M059J (cell line): Measurements from ENCODE around the gene ZBTB21. TPM values are rescaled to one million over a fixed set of nuclear protein-coding genes. Genes with fewer than 3 reads are reported as not detected.
A peak's percentile ranks its signal among the peaks of the same experiment; 100 is the strongest.
"Not testable (repeated sequence)": the region's sequence is repeated elsewhere in the genome, so short reads cannot be mapped to it uniquely, and the experiment has no call there.

Experiments
- DNase-seq: peaks from one replicate; pipeline ENCODE4 v3.0.0-alpha.2; 2012; ENCODE audit warnings: low read depth
- total RNA-seq: library from RNA; depleted of rRNA; stranded (reverse); fragments of >200 nt; shearing (Covaris generic); gene quantifications from 2 replicates; pipeline ENCODE4 v1.2.3, GENCODE V29; 2014; rRNA removed

ZBTB21 gene
- total RNA-seq, 1 experiment from 2014 or later, result 18.4 TPM

DNA sequence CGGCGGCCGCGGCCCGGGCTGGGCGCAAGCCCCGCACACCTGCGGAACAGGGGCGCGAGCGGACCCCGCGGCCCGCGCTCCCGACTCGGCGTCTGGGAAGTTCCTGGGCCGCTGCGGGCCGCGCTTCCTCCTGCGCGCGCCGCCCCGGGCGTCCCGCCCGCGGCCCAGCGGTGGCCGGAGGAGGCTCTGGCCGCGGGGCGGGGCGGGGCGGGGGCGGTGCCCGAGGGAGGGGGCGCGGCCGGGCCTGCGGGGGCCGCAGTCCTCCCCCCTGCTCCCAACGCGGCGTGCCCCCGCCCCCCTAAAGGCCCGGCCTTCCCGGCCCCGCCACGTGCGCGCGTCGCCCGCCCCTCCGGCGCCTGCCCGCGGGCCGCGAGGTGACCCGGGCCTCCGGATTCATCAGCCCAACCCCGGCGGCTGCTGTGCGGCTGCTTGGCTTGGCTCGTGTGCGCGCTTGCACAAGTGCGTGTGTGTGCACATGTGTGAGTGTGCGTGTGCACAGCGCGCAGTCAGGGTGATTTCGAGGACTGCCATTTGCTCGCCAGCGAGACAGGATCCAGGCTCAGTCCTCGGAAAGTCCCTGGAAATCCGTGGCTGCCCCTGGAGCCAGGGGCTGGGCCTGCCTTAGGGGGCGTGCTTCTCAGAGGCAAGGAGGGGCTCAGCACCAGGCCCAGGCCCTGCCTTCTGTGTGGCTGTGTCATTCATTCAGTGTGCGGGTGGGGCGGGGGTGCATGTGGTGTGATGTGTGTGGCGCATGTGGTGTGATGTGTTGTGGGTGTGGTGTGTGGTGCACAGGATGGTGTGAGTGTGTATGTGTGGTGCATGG is 56.1 kb downstream of the ZBTB21 start, which contains the start of gene C2CD2:
Gene C2CD2, minus strand, starts transcription at position 188 of the 823 bp plus-strand sequence. CDS start 370 bp downstream, outside the sequence.
- peak; percentile 71 for DNase-seq

DNA sequence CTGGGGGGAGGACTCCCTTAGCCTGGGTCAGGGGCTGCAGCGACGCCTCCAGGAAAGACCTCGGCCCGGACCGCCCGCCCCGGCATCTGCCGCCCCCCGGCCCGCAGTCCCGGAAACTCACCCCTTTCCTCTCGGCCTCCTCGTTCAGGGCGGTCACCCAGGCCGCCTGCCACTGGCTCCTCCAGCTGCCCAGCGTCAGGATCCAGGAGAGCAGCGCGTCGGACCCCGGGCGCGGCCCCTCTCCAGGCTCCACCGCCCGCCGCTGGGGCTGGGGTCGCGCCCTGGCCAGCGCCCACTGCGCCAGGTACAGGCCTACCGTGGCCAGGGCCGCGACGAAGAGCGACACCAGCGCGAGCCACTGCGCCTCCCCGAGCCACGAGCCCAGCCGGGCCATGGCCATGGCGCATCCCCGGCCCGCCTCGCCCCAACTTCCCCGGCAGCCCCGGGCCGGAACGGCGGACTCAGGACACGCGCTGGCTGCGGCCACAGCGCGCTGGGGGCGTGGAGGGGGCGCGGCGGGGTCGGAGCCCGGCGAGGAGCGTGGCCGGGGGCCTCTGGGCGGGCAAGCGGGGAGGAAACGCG is 56.8 kb downstream of the ZBTB21 start:
- DNase-seq, result peak; percentile 37

DNA sequence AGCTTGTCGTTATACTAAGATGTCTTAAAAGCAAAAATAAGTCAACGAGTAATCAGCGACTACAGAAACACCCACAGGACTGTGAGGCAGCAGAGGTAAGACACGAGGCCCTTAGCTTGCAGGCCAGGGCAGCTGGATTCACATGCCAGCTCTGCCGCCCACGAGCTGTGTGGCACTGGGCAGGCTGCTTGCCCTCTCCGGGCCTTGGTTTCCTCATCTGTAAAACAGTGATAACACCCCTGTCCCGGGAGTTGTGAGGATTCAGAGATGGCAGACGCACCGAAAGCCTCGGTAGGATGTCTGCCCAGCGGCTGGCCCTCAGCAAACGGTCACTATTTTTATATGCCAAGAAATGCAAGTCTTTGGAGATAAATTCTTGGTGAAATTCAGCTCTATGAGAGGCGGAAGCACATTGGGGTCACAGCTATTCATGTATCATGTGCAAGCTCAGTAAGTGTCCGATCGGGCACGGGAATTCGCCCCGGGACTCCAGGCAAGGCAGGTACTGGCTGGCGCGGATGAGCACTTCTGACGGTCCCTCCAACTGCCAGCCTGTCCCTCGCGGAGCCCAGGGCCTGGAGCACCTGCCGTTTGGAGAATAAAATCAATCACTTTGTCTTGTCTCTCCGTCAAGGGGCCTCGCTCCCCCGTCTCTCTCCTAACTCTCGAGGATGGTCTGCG is 57.5 kb downstream of the ZBTB21 start:
- DNase-seq, result no peak

DNA sequence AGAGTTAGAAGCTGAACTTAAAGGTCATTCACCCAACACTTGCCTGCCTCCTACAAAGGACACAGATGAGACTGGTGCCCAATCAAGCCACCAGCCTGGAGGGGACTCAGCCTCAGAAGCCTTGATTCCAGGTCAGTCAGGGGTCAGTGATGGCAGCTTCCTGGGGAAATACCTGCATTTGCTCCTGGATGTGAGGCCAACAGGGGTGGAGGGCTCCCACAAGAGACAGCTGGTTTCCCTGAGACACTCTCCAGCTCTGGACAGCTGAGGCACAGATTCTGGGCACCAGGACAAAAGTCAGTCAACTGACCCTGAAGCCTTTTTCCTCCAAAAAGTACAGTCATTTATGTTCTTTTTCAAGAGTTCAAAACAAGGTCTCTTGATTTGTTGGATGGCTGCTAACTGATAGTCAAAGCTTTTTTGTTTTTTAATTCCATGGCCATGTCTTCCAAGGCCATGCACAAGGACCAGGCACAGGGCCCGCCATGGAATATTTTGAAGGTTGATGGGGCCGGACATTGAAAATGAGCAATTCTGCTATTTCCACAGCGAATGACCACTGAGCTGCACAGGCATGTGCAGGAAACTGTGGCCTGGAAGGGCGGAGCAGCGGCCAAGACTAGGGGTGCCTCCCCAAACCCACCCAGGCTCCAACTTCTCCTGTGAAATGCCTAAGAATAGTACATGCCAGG is 58.1 kb downstream of the ZBTB21 start:
- DNase-seq, result no peak

DNA sequence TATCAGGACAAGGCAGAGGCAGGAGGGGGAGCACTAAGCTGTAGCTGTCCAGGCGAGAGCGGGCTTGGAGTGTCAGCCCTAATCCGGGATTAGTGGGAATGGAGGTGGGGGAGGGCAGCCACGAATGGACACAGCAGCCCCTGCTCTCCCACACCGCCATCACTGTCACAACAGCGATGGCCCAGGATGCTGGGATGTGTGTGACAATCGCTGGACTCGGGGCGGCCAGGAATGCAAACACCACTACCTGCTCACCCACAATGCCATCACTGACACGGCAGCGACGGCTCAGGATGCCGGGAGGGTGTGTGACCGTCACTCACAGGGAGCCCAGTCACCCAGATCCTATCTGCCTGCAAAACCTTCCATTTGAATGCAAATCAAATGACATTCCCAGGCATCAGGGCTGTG is 59.2 kb downstream of the ZBTB21 start:
- no peak for DNase-seq

DNA sequence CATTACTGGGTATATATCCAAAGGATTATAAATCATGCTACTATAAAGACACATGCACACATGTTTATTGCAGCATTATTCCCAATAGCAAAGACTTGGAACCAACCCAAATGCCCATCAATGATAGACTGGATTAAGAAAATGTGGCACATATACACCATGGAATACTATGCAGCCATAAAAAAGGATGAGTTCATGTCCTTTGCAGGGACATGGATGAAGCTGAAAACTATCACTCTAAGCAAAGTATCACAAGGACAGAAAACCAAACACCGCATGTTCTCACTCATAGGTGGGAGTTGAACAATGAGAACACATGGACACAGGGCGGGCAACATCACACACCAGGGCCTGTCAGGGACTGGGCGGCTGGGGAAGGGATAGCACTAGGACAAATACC is 60.5 kb downstream of the ZBTB21 start:
- not testable (repeated sequence) for DNase-seq

DNA sequence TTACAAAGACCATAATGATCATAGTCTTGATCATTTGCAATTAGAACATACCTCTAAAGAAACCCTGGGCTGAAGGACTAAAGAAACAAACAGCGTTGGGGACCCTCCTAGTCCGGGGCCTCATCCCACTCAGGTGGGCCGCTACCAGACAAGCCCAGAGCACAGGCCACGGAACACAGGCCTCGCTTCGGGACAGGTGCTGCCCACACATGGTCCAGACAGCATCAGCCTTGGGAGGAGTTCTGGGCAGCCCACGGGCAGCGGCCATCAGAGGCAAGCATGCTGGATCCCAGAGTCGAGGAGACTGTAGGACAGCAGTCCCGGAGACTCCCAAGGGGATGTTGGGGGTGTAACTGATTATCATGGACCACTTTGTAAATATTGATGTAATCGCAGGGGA is 61.3 kb downstream of the ZBTB21 start:
- DNase-seq, result no peak

DNA sequence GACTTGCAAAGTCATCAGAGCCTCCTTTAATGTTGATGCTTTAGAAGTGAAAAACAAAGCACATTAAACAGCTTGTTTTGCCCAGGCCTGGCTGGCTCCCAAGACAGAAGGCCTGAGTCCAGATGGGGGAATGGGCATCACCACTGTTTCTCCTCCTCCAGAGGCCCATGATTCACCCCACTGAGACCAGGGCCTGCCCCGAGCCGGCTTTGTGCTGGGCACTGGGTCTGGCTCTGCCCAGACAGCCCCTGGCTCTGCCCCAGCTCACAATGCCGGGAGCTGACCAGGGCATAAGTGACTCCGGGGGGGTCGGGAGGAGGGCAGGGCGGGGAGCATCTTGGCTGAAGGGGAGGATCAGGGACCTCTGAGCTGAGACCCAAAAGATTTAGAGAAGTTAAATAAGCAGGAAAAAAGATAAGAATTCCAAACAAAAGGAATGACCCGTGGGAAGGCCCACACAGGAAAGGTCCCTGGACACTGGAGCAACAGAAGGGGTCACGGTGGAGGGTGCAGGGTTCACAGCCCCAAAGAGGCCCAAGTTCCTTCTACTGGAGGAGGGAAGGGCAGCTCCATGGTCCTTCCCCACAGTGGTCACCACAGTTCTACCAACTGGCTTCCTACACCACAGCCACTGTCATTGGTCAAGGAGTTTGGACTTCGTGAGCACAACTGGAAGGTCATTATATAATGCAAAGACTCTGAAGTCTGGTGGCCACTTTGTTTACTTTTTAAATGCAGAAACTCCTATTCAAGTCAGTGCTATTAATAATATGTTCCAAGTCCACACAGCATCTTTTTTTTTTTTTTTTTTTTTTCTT is 61.9 kb downstream of the ZBTB21 start:
- DNase-seq, result peak; percentile 92

DNA sequence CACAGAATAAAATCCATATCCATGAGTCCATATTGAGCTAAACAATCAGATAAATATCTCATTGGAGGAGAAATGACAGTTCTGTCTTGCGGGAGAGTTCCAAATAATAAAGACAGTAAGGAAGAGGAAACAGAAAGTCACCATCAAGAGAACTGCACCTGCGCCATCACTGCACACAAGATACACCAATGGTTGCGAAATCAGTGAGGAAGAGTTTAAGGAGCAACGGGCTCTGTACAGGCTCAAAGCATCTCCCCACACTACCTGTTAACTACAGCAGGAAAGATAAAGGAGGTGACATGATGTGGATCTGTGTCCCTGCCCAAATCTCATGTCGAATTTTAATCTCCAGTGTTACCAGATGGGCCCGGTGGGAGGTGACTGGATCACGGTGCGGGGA is 64.2 kb downstream of the ZBTB21 start:
- no peak for DNase-seq

DNA sequence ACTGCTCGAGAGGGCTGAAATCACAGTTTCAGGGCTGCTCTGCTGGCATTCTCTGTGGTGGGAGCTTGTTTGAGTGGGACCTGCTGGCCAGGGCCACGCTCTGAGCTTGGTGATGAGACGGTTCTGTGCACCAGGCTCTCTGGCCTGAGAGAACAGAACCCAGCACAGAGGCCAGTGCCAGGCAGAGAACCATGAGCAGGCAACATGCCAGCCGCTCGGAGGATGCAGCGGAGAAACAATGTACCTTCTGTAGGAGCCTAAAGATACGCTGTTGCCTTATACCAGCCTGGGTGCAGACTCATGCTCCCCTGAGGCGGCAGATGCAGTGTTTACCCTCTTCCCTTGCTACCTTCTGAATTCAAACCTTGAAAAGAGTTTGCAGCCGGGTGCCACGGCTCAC is 66.3 kb downstream of the ZBTB21 start:
- DNase-seq, result no peak

DNA sequence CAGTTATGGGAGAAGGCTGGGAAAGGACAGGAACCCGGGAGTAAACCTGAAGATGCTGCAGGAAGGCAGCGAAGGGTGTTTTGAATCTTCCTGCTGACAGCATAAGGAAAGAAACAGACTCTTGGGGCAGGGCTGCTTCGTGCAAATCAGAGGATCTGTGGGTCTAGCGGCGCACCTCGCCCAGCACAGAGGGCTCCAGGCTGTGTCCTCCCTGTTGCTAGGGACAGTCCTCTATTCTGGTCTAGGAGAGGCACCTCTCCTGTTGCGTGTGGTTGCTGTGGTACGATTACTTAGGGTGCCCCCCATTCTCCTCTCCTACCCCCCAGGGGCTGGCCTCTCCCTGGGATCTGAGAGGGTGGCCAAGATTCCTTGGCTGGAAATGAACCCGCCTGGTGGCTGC is 67.7 kb downstream of the ZBTB21 start:
- DNase-seq, result no peak

DNA sequence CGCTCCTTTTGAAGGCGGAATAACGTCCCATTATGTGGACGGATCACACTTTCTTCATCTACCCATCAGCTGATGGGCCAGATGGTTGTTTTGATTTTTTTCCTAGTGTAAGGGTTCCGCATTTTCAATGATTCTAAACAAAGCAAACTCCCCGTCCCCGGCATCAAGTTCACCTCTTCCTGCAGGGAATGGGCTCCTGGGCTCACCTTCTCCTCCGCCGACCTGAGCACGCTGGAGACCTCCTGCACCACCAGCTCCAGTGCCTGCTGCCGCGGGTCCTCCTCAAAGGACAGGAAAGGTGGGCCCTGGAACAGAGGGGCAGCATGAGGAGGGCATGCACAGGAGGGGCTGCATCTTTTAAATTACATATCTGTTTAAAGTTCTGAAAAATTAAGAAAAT is 68.2 kb downstream of the ZBTB21 start:
- no peak for DNase-seq

DNA sequence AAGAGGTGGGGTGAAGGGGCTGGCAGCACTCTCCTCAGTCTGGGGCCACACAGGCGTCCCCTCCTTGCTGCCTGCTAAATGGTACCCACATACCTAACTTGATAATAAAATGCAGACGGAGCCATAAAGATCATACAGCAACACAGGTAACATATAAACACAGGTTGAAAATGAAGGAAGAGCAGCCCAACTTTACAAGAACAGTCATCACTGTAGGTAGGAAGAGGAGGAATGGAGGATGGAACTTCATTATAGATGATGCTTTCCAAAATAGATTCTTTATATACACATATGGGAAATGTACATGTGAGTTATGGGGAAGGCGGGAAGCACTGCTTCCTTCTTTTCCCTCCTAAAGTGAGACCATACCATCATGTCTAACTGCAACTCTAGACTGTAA is 69.7 kb downstream of the ZBTB21 start:
- DNase-seq, result no peak

DNA sequence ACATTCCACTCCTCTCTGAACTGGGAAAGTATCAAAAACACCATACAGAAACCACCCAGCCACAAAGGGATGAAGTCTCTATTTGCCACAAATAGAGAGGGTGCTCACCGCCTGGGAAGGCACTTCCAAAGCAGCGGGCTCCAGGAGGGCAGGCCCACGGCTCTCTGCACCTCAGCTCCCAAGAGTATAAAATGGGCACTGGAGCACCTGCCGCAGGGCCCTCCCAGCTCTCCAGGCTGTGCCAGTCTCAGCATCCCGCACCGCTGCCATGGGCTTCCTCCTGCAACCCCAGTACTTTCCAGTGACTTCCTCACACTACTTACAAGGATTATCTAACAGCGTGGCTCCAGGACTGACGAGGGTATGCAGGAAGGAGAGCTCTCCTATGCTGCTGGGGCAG is 70.8 kb downstream of the ZBTB21 start:
- DNase-seq, result no peak

Other genes with a start within 250 kb of the ZBTB21 start
- 13.1 and 20.5 TPM in 2 replicates for gene RIPK4, start 243.3 kb downstream of the ZBTB21 start, total RNA-seq
- 4.8 and 8.0 TPM in 2 replicates for gene PRDM15, start 131.0 kb downstream of the ZBTB21 start, total RNA-seq
- 13.2 and 32.1 TPM in 2 replicates for gene C2CD2, start 56.3 kb downstream of the ZBTB21 start, total RNA-seq
- not detected in 2 replicates for gene UMODL1, start 61.0 kb upstream of the ZBTB21 start, total RNA-seq
- gene ABCG1, start 208.8 kb upstream of the ZBTB21 start, total RNA-seq, result not detected in 2 replicates